A673 (cell line): Measurements from ENCODE around the gene PADI4. TPM values are rescaled to one million over a fixed set of nuclear protein-coding genes. Genes with fewer than 3 reads are reported as not detected.

Source experiments
- BruUV-seq: library from RNA; stranded (reverse); fragments of 400-500 nt; replicated peaks from 2 replicates; lab custom pipeline; 2021; lab: Mats Ljungman, UMichigan
- CTCF ChIA-PET: fragments of 300-600 bp; sonication (Branson Sonifier 250); formaldehyde crosslinking; loops from one replicate; lab custom pipeline; 2022; ENCODE audit warnings: antibody characterized with exemption; lab: Charles Lee
- POLR2A ChIA-PET: fragments of 300-600 bp; sonication (Branson Sonifier 250); formaldehyde crosslinking; loops from one replicate; lab custom pipeline; 2022; ENCODE audit warnings: antibody characterized with exemption; ENCODE audit not compliant: low non-redundant PET; lab: Charles Lee
- DNase-seq: peaks from one replicate; pipeline ENCODE4 v3.0.0-alpha.2; 2015; ENCODE audit warnings: low spot score
- H3K27ac ChIP-seq: fragments of 200-600 bp; sonication (generic); 2 replicates; pipeline ENCODE4 v1.5.1; 2016; ENCODE audit warnings: mixed run types, low read depth, mild to moderate bottlenecking, mixed read lengths, antibody characterized with exemption, low read length; ENCODE audit not compliant: poor library complexity, severe bottlenecking
- H3K27me3 ChIP-seq: fragments of 200-600 bp; sonication (generic); replicated peaks from 2 replicates; pipeline ENCODE4 v1.6.1; 2017; ENCODE audit warnings: mixed run types, low read depth, mild to moderate bottlenecking, mixed read lengths, antibody characterized with exemption, low read length; ENCODE audit not compliant: insufficient read depth, poor library complexity
- H3K36me3 ChIP-seq: fragments of 200-600 bp; sonication (generic); 2 replicates; pipeline ENCODE4 v1.6.1; 2016; ENCODE audit warnings: mixed run types, mild to moderate bottlenecking, mixed read lengths, antibody characterized with exemption, low read length; ENCODE audit not compliant: insufficient read depth, poor library complexity, severe bottlenecking
- H3K4me1 ChIP-seq: fragments of 200-600 bp; sonication (generic); 2 replicates; pipeline ENCODE4 v1.6.1; 2017; ENCODE audit warnings: mixed run types, mild to moderate bottlenecking, mixed read lengths, antibody characterized with exemption, low read length; ENCODE audit not compliant: insufficient read depth, poor library complexity, severe bottlenecking
- H3K4me3 ChIP-seq: fragments of 200-600 bp; sonication (generic); 2 replicates; pipeline ENCODE4 v1.5.1; 2016; ENCODE audit warnings: low read depth, mixed run types, mild to moderate bottlenecking, mixed read lengths, low read length; ENCODE audit not compliant: poor library complexity, severe bottlenecking
- H3K9me3 ChIP-seq: fragments of 200-600 bp; sonication (generic); 2 replicates; pipeline ENCODE4 v1.6.1; 2016; ENCODE audit warnings: mixed run types, low read depth, mild to moderate bottlenecking, mixed read lengths, antibody characterized with exemption, low read length; ENCODE audit not compliant: poor library complexity, severe bottlenecking
- EZH2 ChIP-seq: fragments of 200-600 bp; sonication (generic); IDR thresholded peaks from 2 replicates; pipeline ENCODE4 v1.6.1; 2017; ENCODE audit warnings: borderline replicate concordance, low read depth, mild to moderate bottlenecking, mixed read lengths, antibody characterized with exemption, low read length; ENCODE audit not compliant: poor library complexity, severe bottlenecking
- intact Hi-C: fragments of 100-400 bp; cut with micrococcal nuclease; formaldehyde crosslinking; loops from one replicate; pipeline ENCODE4 v1.10.0; 2022; ENCODE audit not compliant: unreplicated experiment
- total RNA-seq: library from RNA; stranded (reverse); gene quantifications from 2 replicates; pipeline ENCODE4 v1.2.3, GENCODE V29; 2021
- TF ChIP-seq, protein P1 (sequence below): fragments of 300-800, 200-600 bp; sonication (generic); conservative IDR thresholded peaks from 2 replicates; pipeline ENCODE4 v1.5.1; 2017; ENCODE audit warnings: low read depth, mild to moderate bottlenecking, antibody characterized with exemption, low read length, moderate library complexity, mixed read lengths

PADI4 gene
- total RNA-seq, 1 experiment from 2014 or later: not detected

GRCh38 chr1:17273096-17273495, 34.9 kb upstream of the PADI4 start:
- CTCF ChIA-PET: no interaction called here
- Histone ChIP-seq H3K27ac (no peak overlapping the region), H3K4me3 (no peak overlapping the region), H3K36me3 (no peaks in the 10 kb centered on the region), H3K4me1 (no peaks in the 10 kb centered on the region), H3K27me3 (no peaks in the 10 kb centered on the region), H3K9me3 (no peaks in the 10 kb centered on the region)
- no peak for DNase-seq
- POLR2A ChIA-PET: no interaction called here
- intact Hi-C loops: no loop called here
- TF ChIP-seq, protein P1, sequence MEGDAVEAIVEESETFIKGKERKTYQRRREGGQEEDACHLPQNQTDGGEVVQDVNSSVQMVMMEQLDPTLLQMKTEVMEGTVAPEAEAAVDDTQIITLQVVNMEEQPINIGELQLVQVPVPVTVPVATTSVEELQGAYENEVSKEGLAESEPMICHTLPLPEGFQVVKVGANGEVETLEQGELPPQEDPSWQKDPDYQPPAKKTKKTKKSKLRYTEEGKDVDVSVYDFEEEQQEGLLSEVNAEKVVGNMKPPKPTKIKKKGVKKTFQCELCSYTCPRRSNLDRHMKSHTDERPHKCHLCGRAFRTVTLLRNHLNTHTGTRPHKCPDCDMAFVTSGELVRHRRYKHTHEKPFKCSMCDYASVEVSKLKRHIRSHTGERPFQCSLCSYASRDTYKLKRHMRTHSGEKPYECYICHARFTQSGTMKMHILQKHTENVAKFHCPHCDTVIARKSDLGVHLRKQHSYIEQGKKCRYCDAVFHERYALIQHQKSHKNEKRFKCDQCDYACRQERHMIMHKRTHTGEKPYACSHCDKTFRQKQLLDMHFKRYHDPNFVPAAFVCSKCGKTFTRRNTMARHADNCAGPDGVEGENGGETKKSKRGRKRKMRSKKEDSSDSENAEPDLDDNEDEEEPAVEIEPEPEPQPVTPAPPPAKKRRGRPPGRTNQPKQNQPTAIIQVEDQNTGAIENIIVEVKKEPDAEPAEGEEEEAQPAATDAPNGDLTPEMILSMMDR: no peak
- no peak for TF ChIP-seq EZH2
- no TSS peak for BruUV-seq

GRCh38 chr1:17274186-17275170, 33.5 kb upstream of the PADI4 start:
- ChIA-PET CTCF (interaction anchor here (0.6 to 0.7 kb wide), 2 partner anchors 295 to 311 kb away, joined by 5 to 7 read pairs; no protein-coding TSS in a partner anchor), POLR2A (no interaction called here)
- Histone ChIP-seq H3K27ac (no peak overlapping the region), H3K4me1 (no peaks in the 10 kb centered on the region), H3K4me3 (no peak overlapping the region), H3K9me3 (no peaks in the 10 kb centered on the region), H3K27me3 (no peaks in the 10 kb centered on the region), H3K36me3 (no peaks in the 10 kb centered on the region)
- DNase-seq: peak; percentile 67
- BruUV-seq: no TSS peak
- intact Hi-C loops: loop anchor here (1.0 kb wide), 1 partner anchor 215 kb away; no protein-coding TSS in a partner anchor
- TF ChIP-seq, protein P1: peak; percentile 94
- no peak for TF ChIP-seq EZH2

- POLR2A ChIA-PET: no interaction called here
- intact Hi-C loops: no loop called here
- DNase-seq: peak; percentile 46
- CTCF ChIA-PET: interaction anchor here (0.6 kb wide), 1 partner anchor 9 kb away, joined by 3 read pairs; no protein-coding TSS in a partner anchor
- TF ChIP-seq, protein P1: no peak
- TF ChIP-seq EZH2: no peak
- no peaks in the 10 kb centered on the region for H3K9me3 ChIP-seq
- no peaks in the 10 kb centered on the region for H3K36me3 ChIP-seq
- H3K27ac ChIP-seq: no peak overlapping the region
- H3K4me3 ChIP-seq: no peak overlapping the region
- H3K4me1 ChIP-seq: no peaks in the 10 kb centered on the region
- no TSS peak for BruUV-seq
- no peaks in the 10 kb centered on the region for H3K27me3 ChIP-seq
These were observed 31.4 kb upstream of the PADI4 start for GRCh38 chr1:17276568-17276967.
